Mononuclear cell (primary cell): ENCODE measurements around the gene OR2AG2. TPM values are rescaled to one million over a fixed set of nuclear protein-coding genes. Genes with fewer than 3 reads are reported as not detected.

ENCODE experiments used
- H3K27me3 ChIP-seq: 2 replicates; pipeline ENCODE4 v1.6.0; 2011; ENCODE audit warnings: low read length, control low read depth; ENCODE audit not compliant: insufficient read depth
- H3K4me1 ChIP-seq: 2 replicates; pipeline ENCODE4 v1.5.1; 2011; ENCODE audit warnings: mild to moderate bottlenecking, low read length, control low read depth; ENCODE audit not compliant: insufficient read depth
- H3K4me3 ChIP-seq: 2 replicates; pipeline ENCODE4 v1.5.1; 2011; ENCODE audit warnings: mild to moderate bottlenecking, low read length, moderate library complexity
- H3K9me3 ChIP-seq: 2 replicates; pipeline ENCODE4 v1.5.1; 2011; ENCODE audit warnings: low read depth, mild to moderate bottlenecking, control low read depth, low read length
- total RNA-seq: library from RNA; depleted of rRNA; stranded (reverse); fragments of >200 nt; gene quantifications from one replicate; pipeline ENCODE4 v1.2.3, GENCODE V29; 2012

OR2AG2 gene
- total RNA-seq, 1 donor: 0.10 TPM

- no peak overlapping the region for H3K4me3 ChIP-seq
- H3K27me3 ChIP-seq: no peaks in the 10 kb centered on the region
- peaks cover 10% of the 10 kb centered on the region for H3K9me3 ChIP-seq
- H3K4me1 ChIP-seq: peaks cover 14% of the 10 kb centered on the region
Observed at GRCh38 chr11:6727971-6728760, 43.6 kb downstream of the OR2AG2 start.

- Histone ChIP-seq H3K4me3 (no peak overlapping the region), H3K9me3 (peaks cover 10% of the 10 kb centered on the region), H3K4me1 (peaks cover 30% of the 10 kb centered on the region), H3K27me3 (no peaks in the 10 kb centered on the region)
Observed at GRCh38 chr11:6725386-6725896, 46.3 kb downstream of the OR2AG2 start.

- Histone ChIP-seq H3K9me3 (peaks cover 10% of the 10 kb centered on the region), H3K27me3 (no peaks in the 10 kb centered on the region), H3K4me1 (peaks cover 27% of the 10 kb centered on the region), H3K4me3 (no peak overlapping the region)
Observed at GRCh38 chr11:6724013-6724412, 47.8 kb downstream of the OR2AG2 start.

GRCh38 chr11:6721343-6721742 lies 50.4 kb downstream of the OR2AG2 start:
- H3K4me3 ChIP-seq: no peak overlapping the region
- H3K4me1 ChIP-seq: peaks cover 34% of the 10 kb centered on the region
- H3K9me3 ChIP-seq: no peaks in the 10 kb centered on the region
- no peaks in the 10 kb centered on the region for H3K27me3 ChIP-seq

GRCh38 chr11:6719576-6719975 lies 52.2 kb downstream of the OR2AG2 start:
- peaks cover 29% of the 10 kb centered on the region for H3K4me1 ChIP-seq

GRCh38 chr11:6717426-6717825 lies 54.4 kb downstream of the OR2AG2 start:
- no peaks in the 10 kb centered on the region for H3K27me3 ChIP-seq
- peaks cover 29% of the 10 kb centered on the region for H3K4me1 ChIP-seq
- H3K4me3 ChIP-seq: no peak overlapping the region
- H3K9me3 ChIP-seq: no peaks in the 10 kb centered on the region

More at GRCh38 chr11:6719576-6719975, 52.2 kb downstream of the OR2AG2 start:
- Histone ChIP-seq H3K9me3 (no peaks in the 10 kb centered on the region), H3K4me3 (no peak overlapping the region), H3K27me3 (no peaks in the 10 kb centered on the region)

Other genes starting within 250 kb of the OR2AG2 start
- 19.0 TPM for gene RRP8, start 168.4 kb downstream of the OR2AG2 start, total RNA-seq
- gene ILK, start 168.2 kb downstream of the OR2AG2 start, total RNA-seq: 45.5 TPM
- gene TAF10, start 159.8 kb downstream of the OR2AG2 start, total RNA-seq: 33.2 TPM
- 86.2 TPM for gene TPP1, start 152.6 kb downstream of the OR2AG2 start, total RNA-seq
- 3.8 TPM for gene DCHS1, start 116.2 kb downstream of the OR2AG2 start, total RNA-seq
- gene MRPL17, start 88.6 kb downstream of the OR2AG2 start, total RNA-seq: 9.0 TPM
- not detected for gene OR2AG1, start 11.0 kb upstream of the OR2AG2 start, total RNA-seq
- gene OR6A2, start 27.7 kb upstream of the OR2AG2 start, total RNA-seq: not detected
- gene OR10A5, start 73.7 kb upstream of the OR2AG2 start, total RNA-seq: not detected
- not detected for gene OR10A2, start 91.1 kb upstream of the OR2AG2 start, total RNA-seq
- gene OR10A4, start 104.6 kb upstream of the OR2AG2 start, total RNA-seq: not detected
- gene OR2D2, start 120.5 kb upstream of the OR2AG2 start, total RNA-seq: 0.10 TPM
- not detected for gene OR2D3, start 149.0 kb upstream of the OR2AG2 start, total RNA-seq
- 0.52 TPM for gene ZNF215, start 154.4 kb upstream of the OR2AG2 start, total RNA-seq
- gene ZNF214, start 248.4 kb upstream of the OR2AG2 start, total RNA-seq: not detected
- under 0.01 TPM for gene NLRP14, start 248.5 kb upstream of the OR2AG2 start, total RNA-seq